Gastrocnemius medialis (tissue), 4 donors: ENCODE measurements around the gene DRICH1. TPM values are rescaled to one million over a fixed set of nuclear protein-coding genes. Genes with fewer than 3 reads are reported as not detected.

Source experiments
- ATAC-seq, 2 donors: fragments of 150-250 bp; one replicate each; pipeline ENCODE4 v1.9.1; 2016
- DNase-seq, 2 donors: peaks; one replicate each; pipeline ENCODE4 v3.0.0-alpha.2; 2019
- H3K27ac ChIP-seq, 4 donors: fragments of 200-600 bp; sonication (generic); 1 replicate in 1 of 4; 2 replicates in 3 of 4; pipeline ENCODE4 v1.5.1; 2016 to 2018; ENCODE audit warnings: mild to moderate bottlenecking in 2 of 4, moderate library complexity in 1 of 4
- H3K27me3 ChIP-seq, 3 donors: fragments of 200-600 bp; sonication (generic) in 2 of 3; 1 replicate in 1 of 3; 2 replicates in 2 of 3; pipeline versions ENCODE4 v1.5.1 to v1.6.0; 2016 to 2019; ENCODE audit warnings: mild to moderate bottlenecking in 1 of 3, moderate library complexity in 1 of 3
- H3K36me3 ChIP-seq, 2 donors: fragments of 200-600 bp; sonication (generic) in 1 of 2; one replicate each; pipeline ENCODE4 v1.5.1; 2017 to 2018
- H3K4me1 ChIP-seq, 2 donors: fragments of 200-600 bp; sonication (generic) in 1 of 2; one replicate each; pipeline ENCODE4 v1.5.1; 2016 to 2017; ENCODE audit warnings: mild to moderate bottlenecking in 2 of 2
- H3K4me3 ChIP-seq, 4 donors: fragments of 200-600 bp; sonication (generic) in 3 of 4; 1 replicate in 1 of 4; 2 replicates in 3 of 4; pipeline ENCODE4 v1.5.1; 2016 to 2019; ENCODE audit warnings: mild to moderate bottlenecking in 2 of 4
- H3K9me3 ChIP-seq, 3 donors: fragments of 200-600 bp; sonication (generic) in 2 of 3; 1 replicate in 1 of 3; 2 replicates in 2 of 3; pipeline ENCODE4 v1.5.1; 2016 to 2019
- CTCF ChIP-seq, 5 experiments: fragments of 450-650 bp in 3 of 5; fragments of 200-600 bp in 2 of 5; sonication (generic) in 2 of 5; IDR thresholded peaks in 4 of 5; conservative IDR thresholded peaks in 1 of 5; 1 replicate in 4 of 5; 2 replicates in 1 of 5; pipeline ENCODE4 v1.5.1; 2016 to 2019; ENCODE audit warnings: antibody characterized with exemption in 5 of 5, mild to moderate bottlenecking in 3 of 5, moderate library complexity in 3 of 5
- POLR2A ChIP-seq, 2 donors: fragments of 450-650 bp; IDR thresholded peaks; one replicate each; pipeline ENCODE4 v1.6.1; 2017; ENCODE audit warnings: antibody characterized with exemption in 2 of 2, mild to moderate bottlenecking in 2 of 2, moderate library complexity in 2 of 2
- in situ Hi-C, 4 donors: fragments of 200-750 bp; cut with MboI; loops; one replicate each; pipeline versions ENCODE4 v1.15.0 to v1.8.0; 2017; ENCODE audit warnings: low sequenced_read_pairs in 4 of 4
- intact Hi-C: fragments of 100-400 bp; cut with DNase I; formaldehyde crosslinking; loops from one replicate; pipeline ENCODE4 v1.15.1; 2023; ENCODE audit warnings: low total_unique reads
- total RNA-seq, 4 donors: library from RNA; depleted of rRNA; stranded (reverse); fragments of >200 nt; gene quantifications; one replicate each; pipeline versions ENCODE4 v1.1.0 to v1.2.3, GENCODE V29; 2016

Gene DRICH1
- total RNA-seq, 4 donors from 2014 or later, result not detected

- Histone ChIP-seq H3K36me3 (no peaks in the 10 kb centered on the region), H3K27ac (no peak overlapping the region), H3K4me1 (no peaks in the 10 kb centered on the region), H3K4me3 (no peak overlapping the region), H3K9me3 (no peaks in the 10 kb centered on the region), H3K27me3 (no peaks in the 10 kb centered on the region)
- in situ Hi-C loops, result no loop called here
- ATAC-seq (no peak), DNase-seq (no peak)
- TF ChIP-seq POLR2A (IDR thresholded peaks at IDR 0.05) (no peak), CTCF (IDR thresholded peaks at IDR 0.05 in 4 of 5, conservative IDR thresholded peaks at IDR 0.05 in 1 of 5) (no peak)
- intact Hi-C loops, result no loop called here
Measured at GRCh38 chr22:23608583-23608982, 23.5 kb downstream of the DRICH1 start.

- in situ Hi-C loops (no loop called here), intact Hi-C loops (no loop called here)
- no peaks in the 10 kb centered on the region for H3K9me3 ChIP-seq
- no peaks in the 10 kb centered on the region for H3K27me3 ChIP-seq
- no peak for TF ChIP-seq CTCF (IDR thresholded peaks at IDR 0.05 in 4 of 5, conservative IDR thresholded peaks at IDR 0.05 in 1 of 5)
- TF ChIP-seq POLR2A (IDR thresholded peaks at IDR 0.05), result no peak
- H3K4me3 ChIP-seq, result no peak overlapping the region
- no peak overlapping the region for H3K27ac ChIP-seq
- H3K36me3 ChIP-seq, result no peaks in the 10 kb centered on the region
- ATAC-seq, result no peak
- H3K4me1 ChIP-seq, result no peaks in the 10 kb centered on the region
- no peak for DNase-seq
Measured at GRCh38 chr22:23606204-23607131, 25.7 kb downstream of the DRICH1 start.

GRCh38 chr22:23604939-23605712 is 27.0 kb downstream of the DRICH1 start:
- TF ChIP-seq POLR2A (IDR thresholded peaks at IDR 0.05) (no peak), CTCF (IDR thresholded peaks at IDR 0.05 in 4 of 5, conservative IDR thresholded peaks at IDR 0.05 in 1 of 5) (no peak)
- in situ Hi-C loops (no loop called here), intact Hi-C loops (no loop called here)
- H3K9me3 ChIP-seq, result no peaks in the 10 kb centered on the region
- no peak overlapping the region for H3K4me3 ChIP-seq
- H3K4me1 ChIP-seq, result no peaks in the 10 kb centered on the region
- no peaks in the 10 kb centered on the region for H3K36me3 ChIP-seq
- ATAC-seq (no peak), DNase-seq (no peak)
- no peaks in the 10 kb centered on the region for H3K27me3 ChIP-seq
- no peak overlapping the region for H3K27ac ChIP-seq

GRCh38 chr22:23603266-23603665 is 28.9 kb downstream of the DRICH1 start:
- H3K4me1 ChIP-seq, result no peaks in the 10 kb centered on the region
- ATAC-seq, result no peak
- H3K4me3 ChIP-seq, result no peak overlapping the region
- H3K36me3 ChIP-seq, result no peaks in the 10 kb centered on the region
- H3K27me3 ChIP-seq, result no peaks in the 10 kb centered on the region
- in situ Hi-C loops, result no loop called here
- intact Hi-C loops, result no loop called here
- TF ChIP-seq CTCF (IDR thresholded peaks at IDR 0.05 in 4 of 5, conservative IDR thresholded peaks at IDR 0.05 in 1 of 5), result no peak
- TF ChIP-seq POLR2A (IDR thresholded peaks at IDR 0.05), result no peak
- H3K9me3 ChIP-seq, result no peaks in the 10 kb centered on the region
- DNase-seq, result no peak
- H3K27ac ChIP-seq, result no peak overlapping the region
